Measurements from ENCODE around the gene TRIM44.

GRCh38 chr11:35626501-35626900 is 36.1 kb upstream of the TRIM44 start:
- TF ChIP-seq CTCF (IDR thresholded peaks at IDR 0.05) (no peak), POLR2A (IDR thresholded peaks at IDR 0.05) (no peak)
